Effector CD4-positive, alpha-beta T cell (primary cell): Measurements from ENCODE around the gene MOB3B.
"Not testable (repeated sequence)": the region's sequence is repeated elsewhere in the genome, so short reads cannot be mapped to it uniquely, and the experiment has no call there.

Experiments
- DNase-seq: peaks from one replicate; pipeline ENCODE4 v3.0.0-alpha.2; 2020

Gene MOB3B

DNA sequence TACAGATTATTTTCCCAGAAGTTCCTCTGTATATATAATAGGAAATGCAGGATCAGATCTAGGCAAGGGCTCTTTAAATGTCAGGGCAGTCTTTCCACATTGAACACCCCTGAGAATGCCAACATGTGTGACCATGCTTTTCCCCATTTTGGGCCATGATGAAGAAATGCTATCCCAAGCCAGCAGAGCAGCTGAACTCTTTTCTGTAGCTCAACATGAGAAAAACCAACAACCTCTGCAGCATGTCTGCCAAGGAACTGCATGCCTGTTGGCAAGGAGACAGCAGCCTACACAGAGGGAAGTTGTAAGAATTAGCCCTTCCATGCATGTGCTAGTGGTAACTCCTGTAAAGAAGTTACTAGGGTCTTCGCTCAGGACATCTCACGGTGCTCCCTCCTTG, 15.1 kb downstream of the MOB3B start:
- no peak for DNase-seq

DNA sequence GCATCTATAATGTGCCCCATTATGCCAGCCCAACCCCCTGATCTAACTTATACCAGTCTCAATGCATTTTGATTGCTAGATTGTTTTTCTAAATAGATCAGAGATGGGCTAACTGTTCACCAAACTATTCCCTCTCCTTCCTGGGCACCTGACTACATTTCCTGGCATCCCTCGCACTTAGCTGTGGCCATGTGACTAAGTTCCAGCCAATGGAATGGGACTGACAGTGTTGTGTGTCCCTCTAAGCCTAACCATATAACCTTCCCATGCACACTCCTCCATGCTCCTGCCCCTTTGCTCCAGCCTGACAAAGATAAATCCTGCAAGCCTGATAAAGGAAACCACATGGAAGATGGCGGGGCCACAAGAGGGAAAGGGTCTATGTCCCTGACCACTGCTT, 17.8 kb downstream of the MOB3B start:
- DNase-seq = no peak

DNA sequence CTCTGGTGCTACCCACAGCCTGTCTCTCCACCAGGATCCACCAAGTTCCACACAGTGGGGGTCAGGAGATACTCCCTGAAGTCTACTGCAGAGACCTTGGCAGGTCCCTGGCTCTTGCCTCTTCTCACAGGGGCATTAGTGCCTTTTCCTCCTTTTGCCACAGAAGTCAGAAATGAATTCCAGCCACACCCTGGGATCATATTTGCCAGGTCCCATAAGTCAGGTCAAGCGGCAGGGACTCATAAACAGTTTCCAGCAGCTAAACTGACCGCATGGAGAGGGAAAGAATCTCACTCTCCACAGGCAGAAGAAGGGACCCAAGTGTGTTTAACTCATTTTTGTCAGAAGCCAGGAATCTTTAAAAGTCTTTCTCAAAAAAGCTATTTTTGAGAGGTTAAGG, 18.8 kb downstream of the MOB3B start:
- no peak for DNase-seq

DNA sequence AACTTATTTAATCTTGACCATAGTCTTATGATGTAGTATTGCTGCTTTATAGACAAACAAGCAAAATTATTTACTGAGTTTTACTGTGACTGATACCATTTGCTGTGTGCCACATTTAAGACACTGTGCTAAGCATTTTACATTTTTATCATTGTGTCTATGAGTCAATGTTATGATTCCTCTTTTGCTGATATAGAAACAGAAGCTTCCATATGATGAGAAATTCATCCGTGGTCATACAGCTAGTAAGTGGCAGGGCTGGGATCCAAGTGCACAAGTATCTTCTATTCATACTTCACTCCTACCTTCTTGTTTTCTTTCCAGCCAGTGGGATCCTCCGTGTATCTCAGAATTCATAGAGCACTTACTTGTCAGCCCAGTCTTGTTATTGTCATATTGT, 22.6 kb downstream of the MOB3B start:
- no peak for DNase-seq

DNA sequence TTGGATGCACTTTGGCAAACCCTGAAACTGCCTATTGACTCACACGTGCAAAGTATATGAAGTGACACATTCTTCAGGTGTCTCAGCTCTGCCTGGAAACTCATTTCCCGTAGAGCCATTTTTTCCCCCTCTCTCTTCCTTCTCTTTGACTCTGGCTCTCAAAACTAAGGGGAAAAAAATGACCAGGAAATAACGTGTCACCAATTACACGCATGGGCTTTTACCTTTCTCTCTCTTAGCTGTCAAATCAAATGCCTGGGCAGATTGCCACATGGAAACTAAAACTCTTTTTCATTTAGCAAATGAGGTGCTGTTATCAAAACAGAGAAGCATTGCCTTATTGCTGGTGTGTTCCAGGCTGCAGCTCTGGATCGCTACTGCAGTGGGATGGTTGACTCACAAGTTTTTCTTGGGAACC, 23.9 kb downstream of the MOB3B start:
- DNase-seq = no peak

DNA sequence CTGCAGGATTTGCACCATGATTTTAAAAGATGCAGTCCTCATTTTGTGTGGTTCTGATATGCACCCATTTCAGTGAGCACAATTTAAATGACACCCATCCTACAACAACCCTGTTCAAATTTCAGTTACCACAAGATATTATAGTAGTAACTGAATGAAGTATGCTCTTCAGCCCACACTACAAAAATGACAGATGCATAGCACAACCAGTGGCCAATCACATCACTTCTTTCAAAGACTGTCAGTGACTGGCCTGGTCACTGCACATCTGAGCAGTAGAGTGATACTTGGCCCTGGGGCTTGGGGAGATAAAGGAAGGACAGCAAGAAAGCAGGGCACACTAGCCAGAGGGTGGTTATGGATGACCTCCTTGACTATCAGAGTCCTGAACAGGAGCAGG, 25.4 kb downstream of the MOB3B start:
- DNase-seq = no peak

DNA sequence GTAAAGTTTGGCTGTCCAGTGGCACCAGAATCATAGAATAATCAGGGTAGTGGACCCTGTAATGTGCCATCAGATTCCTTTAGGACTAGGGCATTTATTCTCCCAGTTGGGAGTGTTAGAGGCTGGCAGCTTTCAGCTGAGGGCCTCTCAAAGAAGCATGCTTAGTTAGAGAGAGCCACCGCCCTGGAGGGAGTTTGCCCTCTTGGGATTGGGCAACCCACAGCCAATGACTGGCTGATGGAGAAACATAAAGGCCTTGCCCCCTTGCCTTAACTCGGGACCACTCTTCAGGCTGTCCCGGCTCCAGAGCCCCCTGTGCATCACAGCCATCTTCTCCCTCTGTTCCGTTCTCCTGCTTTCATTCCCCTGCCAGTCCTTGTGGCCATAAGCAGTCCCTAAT, 26.0 kb downstream of the MOB3B start:
- no peak for DNase-seq

DNA sequence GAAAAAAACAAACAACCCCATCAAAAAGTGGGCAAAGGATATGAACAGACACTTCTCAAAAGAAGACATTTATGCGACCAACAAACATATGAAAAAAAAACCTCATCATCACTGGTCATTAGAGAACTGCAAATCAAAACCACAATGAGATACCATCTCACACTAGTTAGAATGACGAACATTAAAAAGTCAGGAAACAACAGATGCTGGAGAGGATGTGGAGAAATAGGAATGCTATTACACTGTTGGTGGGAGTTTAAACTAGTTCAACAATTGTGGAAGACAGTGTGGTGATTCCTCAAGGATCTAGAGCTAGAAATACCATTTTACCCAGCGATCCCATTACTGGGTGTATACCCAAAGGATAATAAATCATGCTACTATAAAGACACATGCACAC, 28.7 kb downstream of the MOB3B start:
- not testable (repeated sequence) for DNase-seq

DNA sequence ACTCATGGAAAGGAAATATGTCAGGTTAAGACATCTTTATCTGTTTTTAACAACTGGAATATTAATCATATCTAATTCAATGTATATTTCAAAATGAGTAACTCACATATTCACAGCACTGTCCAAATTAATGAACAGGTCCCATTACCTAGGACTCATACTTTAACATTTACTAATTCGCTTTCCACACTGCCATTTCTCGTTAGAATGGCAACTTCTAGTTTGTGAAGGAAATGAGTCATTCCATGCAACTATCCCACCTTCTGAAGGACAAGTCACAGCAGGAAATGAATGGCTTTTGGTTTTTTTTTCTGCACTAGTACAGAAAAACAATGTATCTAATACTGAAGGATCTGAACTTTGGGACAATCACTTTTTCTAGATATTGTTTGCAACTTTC, 30.2 kb downstream of the MOB3B start:
- DNase-seq = no peak

DNA sequence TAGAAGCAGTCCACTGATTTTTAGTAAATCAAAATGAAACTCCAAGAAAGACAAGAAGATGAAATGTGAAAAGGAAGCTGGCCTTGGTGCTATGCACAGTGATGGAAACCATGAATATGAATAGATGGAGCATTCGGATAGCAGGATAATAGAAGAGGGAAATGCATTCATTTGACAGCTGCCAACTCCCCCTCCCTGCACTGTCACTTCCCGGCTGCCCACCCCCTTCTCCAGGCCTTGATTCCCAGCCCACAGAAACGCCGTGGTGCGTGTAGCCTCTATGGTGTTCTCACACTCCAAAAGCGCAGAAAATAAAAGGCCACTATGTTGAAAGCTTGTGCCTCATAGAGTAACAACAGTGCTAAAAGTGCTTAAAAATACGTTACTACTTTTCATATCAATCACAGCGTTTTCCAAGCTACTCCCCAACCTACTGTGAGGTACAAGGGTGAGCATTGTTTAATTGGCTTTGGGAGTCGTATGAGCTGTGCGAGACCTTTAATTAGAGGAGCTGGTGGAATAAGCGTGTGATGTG, 31.7 kb downstream of the MOB3B start:
- no peak for DNase-seq

DNA sequence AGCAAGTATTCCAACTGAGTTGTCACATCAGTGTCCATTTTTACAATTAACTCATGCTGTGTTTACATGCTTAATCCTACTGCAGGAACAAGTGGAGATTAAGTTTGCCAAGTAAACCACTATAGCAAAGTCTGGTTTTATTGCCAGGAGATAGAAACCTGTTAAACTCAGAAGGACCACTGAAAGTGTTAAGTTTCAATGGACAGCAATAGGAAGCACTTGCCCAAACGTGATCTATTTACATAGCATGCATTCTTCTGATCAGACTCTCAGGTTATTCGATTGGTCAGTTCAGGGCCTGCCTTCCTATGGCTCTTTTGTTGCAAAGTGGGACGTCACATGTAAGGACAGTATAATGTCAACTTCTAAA, 33.5 kb downstream of the MOB3B start:
- no peak for DNase-seq

DNA sequence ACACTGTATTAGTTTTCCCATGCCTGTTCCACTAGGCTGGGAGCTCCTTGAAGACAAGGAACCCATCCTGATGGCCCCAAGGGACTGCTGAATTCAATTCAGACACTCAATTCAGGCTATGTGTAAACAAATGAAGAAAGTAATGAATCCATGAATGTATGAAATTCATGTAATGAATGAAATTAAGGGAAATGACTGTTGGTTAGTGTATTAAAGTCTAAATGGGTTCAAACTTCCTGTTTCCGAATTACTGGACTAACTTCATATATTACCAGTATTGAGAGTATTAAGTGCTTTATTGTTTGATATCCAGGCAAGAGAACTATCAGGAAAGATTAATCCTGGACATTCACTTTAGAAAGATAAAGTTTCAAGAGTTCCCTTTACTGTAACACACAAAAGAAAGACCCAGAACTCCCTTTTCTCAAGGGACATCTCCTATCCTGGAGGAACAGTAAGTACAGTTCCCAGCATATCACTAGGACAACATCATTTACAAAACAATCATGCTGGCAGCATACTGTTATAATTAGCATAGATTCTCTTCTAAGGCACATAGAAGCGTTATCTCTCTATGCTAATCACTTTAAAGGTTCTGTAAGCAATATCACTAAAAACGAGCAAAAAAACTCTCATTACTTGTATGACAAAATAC, 34.0 kb downstream of the MOB3B start:
- no peak for DNase-seq

DNA sequence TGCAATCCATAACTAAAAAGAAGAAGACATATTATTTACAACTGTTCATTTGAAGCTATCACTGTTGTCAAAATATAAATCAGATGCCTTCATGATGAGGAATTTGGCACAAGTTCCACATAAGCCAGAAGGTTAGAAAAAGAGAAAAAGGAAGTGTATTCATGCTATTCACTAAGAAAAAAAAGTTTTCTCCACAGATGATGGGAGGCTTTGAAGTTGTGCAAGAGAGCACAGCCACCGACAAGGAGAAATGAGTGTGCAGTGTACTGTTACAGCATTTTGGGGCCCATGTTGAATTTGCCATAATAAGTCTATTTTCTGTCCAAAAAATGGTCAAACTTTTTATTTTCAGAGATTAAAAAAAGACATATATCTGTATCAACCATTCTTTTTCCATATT, 38.5 kb downstream of the MOB3B start:
- no peak for DNase-seq

DNA sequence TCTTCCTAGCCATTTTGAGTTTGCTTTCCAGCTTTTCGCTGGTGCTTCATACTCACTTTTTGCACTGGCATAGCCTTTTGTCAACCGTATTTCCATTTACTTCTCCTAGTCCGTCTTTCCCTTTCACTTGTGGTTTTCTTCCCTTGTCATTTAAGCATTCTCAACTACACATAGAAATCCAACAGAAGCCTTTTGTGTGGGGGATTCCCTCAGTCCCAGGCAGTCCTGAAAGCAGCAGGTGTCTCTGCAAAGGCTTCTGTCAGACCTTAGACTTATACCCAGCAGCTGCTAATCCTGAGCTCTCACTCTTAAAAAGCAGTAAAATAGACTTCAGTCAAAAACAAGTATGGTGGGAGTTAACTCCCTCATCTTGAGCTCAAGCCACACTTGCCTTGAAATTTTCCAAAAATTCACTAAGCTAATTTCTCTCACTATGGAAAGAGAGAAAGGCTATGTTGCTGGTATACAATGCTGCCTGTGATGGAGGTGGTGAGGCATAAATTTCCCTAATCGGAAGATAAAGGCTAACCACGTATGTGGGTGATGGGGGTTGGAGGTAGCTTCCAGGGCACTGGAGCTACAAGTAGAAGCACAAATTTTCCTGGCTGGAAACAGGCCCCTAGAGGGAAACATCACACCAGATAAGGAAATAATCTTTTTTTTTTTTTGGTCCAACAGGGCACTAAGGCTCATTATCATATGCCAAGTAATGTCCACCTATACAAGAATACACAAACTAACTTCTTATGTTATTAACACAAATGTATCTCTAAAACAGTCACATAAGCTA, 40.3 kb downstream of the MOB3B start:
- DNase-seq = no peak

DNA sequence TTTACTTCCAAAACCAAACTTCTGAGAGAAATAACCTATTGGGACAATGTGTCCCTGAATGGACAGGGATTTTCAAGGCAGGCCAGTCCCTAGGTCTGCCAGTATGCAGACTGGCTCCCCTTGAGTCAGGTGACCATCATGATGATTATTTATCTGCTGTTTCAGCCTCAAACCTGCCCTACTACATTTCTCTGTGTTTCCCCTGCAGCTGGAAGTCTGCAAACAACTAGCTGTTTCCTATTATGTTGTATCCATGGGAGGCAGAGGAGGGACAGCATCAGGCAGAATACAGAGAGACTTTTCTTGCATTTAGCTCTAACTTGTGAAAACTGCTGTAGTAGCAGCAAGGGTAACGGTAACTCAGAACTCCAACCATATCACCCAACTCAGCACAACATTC, 41.7 kb downstream of the MOB3B start:
- DNase-seq = no peak

DNA sequence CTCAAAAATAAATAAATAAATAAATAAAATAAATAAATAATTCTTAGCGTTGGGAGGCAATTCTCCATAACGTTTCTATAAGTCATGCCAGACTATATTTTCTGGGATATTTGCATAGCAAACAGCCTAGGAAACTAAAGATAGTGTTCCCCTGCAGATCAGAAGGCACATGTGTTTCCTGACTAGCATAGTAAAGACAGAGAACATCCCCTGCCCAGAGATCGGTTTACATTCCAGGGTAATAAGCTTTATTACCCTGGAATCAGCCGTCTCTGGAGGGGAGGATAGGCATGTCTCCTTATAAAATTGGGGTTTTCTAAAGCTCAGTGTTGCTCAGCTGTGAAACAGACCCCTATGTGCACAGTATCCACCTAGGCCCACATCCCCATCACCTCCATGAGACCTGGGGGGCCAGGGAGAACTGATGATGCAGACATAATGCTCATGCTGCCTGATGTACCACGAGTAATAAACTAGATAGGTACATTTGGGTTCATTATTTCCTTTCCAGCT, 42.4 kb downstream of the MOB3B start:
- DNase-seq = no peak

DNA sequence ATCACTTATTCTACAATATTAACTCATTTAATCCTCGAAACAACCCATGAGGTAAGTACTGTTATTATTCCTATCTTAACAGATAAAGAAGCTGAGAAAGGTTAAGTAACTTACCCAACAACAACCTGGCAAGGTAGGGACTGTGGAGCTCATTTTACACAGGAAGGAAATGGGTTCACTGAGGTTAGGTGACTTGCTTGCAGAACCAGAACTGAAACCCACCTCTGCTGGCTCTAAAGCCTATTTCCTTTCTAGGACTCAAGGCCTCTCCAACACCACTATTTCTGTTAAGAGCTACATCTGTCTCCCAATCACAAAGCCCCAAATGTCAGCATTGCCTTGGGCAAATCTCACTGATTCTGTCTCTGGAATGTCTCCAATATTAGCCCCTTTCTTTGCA, 44.5 kb downstream of the MOB3B start:
- no peak for DNase-seq

DNA sequence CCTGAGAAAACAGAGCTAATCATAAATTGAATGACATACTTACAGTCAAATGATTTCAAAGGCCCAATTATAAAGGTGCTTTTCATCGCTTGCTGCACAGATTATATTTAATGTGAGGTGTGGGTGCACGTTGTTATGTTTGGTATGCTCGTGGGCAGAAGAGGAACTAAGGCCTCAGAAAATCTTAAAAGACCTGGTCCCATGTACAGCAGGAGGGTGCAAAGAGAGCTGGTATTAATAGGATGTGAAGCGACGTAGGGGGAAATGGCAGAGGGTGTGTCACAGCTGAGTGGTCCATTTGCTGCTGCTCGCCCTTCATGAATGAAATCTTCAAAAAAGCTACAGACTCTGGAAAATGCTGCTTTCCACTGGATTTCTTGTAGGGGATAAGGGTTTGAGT, 46.0 kb downstream of the MOB3B start:
- no peak for DNase-seq

DNA sequence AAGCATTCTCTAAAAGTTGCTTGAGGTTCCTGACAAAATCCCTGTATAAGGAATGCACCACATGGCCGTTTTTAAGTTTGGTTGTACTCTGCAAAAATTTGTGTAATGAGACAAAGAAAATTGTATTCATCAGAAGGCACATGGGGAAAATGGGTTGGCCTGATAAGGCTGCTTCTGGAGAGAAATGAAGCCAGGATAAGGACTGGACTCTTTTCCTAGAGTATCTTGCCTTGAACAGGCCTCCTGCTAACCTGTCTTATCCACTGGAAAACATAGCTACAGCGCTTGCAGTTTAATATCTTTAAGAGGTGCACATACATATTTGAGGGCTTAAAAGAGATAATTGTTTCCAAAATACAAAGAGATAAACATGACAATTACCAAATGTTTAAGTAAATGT, 46.9 kb downstream of the MOB3B start:
- no peak for DNase-seq

DNA sequence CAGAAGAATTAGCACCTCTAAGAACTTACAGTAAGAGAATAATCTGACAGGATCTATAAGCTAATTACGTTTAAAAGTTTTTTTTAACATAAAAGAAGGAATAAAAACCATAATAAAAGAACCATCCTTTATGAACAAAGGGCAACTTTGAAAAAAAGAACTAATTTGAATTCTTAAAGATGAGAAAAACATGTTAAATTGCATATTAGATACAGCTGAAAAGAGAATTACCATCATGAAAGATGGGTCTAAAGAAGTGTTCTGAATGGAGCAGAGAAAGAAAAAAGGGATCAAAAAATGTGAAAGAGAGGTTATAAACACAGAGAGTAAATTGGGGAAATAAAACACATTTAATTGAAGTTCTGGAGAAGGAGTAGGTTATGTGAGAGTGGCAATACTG, 51.3 kb downstream of the MOB3B start:
- DNase-seq = no peak

DNA sequence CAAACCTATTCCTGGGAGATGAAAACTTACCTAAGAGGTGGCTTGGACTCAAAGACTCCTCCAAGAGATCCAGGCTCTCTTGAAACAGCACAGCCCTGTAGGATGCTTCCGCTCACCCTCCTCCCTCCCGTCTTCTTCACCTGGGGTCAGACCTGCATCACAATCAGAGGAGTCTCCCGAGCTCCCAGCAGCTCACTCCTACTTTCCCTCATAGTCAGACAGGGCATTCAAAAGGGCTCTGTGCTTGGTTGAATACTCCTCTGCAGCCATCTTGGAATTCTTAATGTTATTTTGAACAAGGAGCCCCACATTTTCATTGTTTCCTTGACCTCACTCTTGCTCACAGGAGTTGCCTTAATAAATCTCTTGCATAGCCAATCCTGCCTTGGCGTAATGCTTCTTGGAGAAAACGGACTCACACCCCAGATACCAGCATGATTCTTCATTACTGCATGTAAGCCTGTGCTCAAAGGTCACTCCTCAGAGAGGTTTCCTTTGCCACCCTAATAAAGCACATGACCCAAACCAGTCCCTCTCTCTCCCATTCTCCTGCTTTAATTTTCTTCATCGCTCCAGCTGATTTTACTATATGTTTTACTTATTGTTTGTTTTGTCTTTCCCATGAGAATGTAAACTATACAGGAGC, 52.6 kb downstream of the MOB3B start:
- DNase-seq = no peak

DNA sequence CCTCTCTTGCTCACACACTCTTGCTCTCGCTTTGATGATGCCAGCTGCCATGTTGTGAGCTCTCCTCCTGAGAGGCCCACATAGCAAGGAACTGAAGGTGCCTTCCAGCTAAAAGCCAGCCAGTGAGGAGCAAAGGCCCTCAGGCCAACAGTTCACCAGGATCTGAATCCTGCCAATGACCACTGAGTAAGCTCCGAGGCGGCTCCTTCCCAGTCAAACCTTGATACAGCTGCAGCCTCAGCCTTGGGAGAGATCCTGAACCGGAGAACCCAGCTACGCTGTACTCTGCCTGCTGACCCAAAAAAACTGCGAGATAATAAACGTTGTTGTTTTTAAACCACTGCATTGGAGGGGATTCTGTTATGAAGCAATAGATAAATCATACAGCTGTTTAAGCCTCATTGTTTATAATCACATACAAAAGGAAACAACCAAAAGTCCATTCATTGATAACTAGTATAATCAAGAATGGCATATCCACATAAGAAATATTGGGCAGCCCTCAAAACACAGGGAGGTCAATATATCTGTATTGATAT, 54.5 kb downstream of the MOB3B start:
- no peak for DNase-seq

DNA sequence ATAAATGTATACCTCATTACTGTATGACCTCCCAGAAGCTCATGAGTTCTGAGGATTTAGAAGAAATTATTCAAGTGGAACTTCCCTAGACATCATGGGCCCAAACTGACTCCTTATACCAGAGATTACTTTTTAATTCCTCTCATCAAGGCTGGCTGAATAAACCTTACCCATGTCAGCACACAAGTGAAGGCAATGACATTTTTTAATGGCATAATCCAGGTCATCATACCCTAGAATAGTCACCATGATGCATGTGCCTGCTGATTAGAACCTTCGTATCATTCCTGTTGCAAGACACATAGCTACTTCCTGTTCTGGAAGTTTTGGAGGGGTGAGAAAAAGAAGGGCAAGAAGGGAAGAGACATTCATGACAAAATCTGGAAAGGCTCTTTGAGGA, 55.3 kb downstream of the MOB3B start:
- no peak for DNase-seq

DNA sequence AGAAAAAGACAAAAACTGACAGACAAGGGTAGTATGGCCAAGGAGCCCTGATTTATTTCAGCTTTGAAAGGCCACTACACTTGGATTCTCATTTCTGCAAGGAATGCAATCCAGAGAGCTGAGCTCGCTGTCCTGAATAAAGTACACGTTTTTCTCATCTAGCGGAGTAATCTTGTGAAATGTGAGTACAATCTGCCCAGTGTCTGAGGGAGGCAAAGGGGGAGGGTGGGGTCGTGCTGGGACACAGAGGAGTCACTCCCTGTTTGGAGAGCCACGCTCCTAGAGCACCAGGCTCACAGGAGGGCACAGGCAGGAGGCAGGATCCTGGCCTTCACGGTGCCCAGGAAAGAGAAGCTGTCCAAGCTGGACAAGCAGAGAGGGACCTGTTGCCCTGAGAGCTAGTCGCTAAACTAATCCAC, 56.5 kb downstream of the MOB3B start:
- DNase-seq = no peak
